ENCODE measurements around the gene PPM1G.
"Not testable (repeated sequence)": the region's sequence is repeated elsewhere in the genome, so short reads cannot be mapped to it uniquely, and the experiment has no call there.

Gene PPM1G

DNA sequence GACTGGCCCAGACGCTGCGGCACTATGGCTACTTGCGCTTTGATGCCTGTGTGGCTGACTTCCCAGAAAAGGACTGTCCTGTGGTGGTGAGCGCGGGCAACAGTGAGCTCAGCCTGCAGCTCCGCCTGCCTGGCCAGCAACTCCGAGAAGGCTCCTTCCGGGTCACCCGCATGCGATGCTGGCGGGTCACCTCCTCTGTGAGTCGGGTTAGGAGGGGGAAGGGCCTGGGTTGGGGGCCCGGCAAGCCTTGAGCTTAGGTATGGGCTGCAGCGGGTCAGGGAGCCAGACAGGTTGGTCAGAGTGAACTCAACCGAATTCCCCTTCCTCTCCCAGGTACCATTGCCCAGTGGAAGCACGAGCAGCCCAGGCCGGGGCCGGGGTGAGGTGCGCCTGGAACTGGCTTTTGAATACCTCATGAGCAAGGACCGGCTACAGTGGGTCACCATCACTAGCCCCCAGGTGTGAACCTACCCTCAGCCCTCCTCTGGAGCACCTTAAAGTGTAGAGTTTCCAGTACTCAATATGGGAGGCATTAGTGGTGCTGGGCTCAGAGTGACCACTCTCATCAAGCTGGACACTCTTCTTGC is 33.8 kb downstream of the PPM1G start:
- DNase-seq (ENCODE audit: low spot score): no peak

DNA sequence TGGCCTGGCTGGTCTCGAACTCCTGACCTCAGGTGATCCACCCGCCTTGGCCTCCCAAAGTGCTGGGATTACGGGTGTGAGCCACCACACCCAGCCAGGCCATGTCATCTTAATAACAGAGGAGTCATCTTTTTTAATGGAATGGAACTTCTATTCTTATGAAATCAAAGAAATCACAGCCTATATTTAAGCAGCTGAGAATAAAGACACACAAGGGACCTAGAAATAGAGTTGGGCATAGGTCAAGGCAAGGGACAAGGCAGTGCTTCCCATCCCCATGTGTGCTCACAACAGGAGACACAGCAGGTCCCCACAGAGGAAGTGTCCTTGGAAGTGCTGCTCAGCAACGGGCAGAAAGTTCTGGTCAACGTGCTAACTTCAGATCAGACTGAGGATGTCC is 35.8 kb downstream of the PPM1G start:
- no peak for DNase-seq (ENCODE audit: low spot score)

DNA sequence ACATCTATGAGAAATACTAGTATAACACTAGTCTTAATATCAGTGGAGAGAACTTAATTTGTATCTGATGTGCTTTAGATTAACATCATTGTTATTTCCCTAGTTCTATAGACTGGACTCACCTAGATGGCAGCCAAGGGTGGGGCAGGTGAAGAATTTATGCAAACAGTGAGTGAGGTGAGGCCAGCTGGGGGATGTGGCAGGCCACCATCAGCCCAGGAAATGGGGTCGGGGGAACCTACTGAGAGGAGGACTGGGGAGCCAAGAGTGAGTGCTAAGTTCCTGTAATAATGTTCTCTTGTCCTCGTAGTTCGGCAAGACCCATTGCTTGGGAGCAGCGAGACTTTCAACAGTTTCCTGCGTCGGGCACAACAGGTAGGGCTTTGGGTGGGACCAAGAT is 36.5 kb downstream of the PPM1G start:
- DNase-seq (ENCODE audit: low spot score): no peak

DNA sequence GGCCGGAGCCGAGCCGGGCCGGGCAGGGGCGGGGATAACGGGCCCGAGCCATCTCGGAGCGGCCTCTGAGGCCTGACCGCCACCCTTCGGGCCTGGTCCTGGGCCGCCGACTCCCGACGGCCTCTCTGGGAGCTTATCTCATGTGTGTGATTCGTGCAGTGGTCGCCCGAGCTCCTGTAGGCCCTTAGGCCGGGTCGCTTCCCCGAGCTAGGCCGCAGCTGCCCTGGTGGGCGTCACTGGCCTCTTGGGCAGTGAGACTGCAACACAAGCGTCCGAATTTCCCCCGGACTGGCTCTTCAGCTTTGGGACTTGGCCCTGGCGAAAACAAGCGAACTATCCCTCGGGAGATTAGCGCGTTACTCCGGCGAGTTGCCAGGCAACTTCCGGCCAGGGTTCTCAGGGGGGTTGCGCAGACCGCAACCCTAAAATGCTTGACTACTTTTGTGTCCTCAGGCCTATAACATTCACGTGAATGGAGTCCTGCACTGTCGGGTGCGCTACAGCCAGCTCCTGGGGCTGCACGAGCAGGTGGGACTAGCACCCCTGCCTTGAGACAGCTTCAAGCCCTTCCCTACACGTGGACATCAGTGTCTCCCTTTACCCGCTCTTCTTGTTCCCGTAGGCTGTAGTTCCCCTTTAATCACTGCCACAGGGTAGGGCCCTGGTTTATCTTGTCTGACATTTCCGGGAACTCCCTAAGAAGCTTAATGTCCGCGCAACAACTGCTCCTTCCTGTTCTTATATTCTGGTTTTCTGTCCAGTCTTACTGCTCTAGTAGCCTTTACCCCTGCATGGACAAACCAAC is 38.4 kb downstream of the PPM1G start:
- no peak for DNase-seq (ENCODE audit: low spot score)

DNA sequence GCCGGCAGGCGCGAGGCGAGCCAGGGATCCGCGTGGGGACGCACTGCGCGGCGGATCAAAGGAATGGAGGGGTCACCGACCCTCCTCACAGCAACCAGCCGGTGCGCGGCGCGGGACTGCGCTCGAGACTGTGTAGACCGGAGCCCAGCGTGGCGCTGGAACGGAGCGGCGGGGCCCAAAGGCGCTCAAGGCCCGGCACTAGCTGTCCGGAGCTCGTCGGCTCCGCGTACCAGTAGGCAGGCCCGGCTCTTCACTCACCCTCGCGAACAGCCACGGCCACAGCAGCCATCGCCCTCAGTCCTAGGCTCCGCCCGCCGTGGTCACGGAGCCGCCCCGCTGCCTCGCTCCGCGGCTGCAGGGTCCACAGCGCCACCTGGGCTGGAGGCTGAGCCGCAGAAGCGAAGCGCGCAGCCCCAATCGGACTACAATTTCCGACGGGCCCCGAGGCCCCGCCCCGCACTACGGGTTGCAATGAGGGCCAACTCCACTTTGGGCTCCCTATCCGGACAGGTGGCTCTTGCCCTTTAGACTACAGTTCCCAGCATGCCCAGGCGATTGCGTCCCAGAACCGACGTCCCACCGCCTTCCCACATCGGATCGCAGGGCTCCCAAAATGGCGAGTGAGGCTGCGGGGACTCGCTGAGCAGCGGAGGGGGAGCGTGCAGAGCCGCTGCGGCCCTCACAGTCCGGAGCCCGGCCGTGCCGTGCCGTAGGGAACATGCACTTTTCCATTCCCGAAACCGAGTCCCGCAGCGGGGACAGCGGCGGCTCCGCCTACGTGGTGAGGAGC is 39.2 kb downstream of the PPM1G start, which contains the start of the genes EIF2B4 and SNX17:
Gene EIF2B4, minus strand, starts transcription at position 313 of the 790 bp plus-strand sequence. Its CDS starts 24 bp downstream, at position 289.
Gene SNX17, plus strand, starts transcription at position 591 of the 790 bp plus-strand sequence. Its CDS starts 128 bp downstream, at position 719.
- DNase-seq (ENCODE audit: low spot score): peak; percentile 98

DNA sequence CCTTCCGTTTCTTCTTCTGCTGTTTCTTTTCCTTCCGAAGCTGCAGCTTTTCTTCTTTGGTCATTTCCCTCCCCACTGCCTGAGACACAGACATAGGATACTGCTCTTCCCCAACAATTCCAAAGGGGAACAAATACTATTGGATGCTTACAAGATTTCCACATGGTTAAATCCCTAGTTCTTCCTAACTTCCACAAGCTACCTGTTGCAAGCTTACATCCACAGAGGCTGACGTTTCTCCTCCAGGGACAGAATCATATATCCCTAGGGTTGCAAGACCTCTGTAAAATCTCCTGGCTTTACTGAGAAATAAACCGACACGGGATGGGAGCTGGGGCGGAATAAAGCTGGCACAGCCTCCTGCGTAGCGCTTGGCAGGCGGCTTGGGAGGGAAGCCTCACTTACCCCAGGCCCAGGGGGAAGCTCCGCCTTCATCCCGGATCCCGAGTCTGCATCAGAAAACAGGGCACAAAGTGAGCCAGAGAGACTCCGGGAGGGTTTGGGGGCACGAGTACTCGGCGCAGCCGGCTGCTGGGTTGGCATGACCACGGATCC is 39.8 kb downstream of the PPM1G start:
- peak; percentile 85 for DNase-seq (ENCODE audit: low spot score)

DNA sequence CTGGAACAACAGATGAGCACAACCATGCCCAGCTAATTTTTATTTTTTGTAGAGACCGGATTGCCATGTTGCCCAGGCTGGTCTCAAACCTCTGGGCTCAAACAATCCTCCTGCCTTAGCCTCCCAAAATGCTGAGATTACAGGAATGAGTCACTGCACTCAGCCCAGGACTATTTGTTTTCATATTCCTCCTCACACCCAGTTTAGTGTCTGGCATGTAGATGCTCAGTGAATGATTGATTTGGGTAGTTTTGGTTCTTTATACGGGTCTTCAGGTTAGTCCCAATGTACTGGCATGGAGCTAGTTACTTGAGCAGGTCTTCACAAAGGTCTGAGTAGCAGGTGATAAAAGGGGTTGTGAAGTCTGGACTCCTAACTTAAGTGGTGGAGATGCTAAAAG is 45.5 kb downstream of the PPM1G start:
- DNase-seq (ENCODE audit: low spot score): no peak

DNA sequence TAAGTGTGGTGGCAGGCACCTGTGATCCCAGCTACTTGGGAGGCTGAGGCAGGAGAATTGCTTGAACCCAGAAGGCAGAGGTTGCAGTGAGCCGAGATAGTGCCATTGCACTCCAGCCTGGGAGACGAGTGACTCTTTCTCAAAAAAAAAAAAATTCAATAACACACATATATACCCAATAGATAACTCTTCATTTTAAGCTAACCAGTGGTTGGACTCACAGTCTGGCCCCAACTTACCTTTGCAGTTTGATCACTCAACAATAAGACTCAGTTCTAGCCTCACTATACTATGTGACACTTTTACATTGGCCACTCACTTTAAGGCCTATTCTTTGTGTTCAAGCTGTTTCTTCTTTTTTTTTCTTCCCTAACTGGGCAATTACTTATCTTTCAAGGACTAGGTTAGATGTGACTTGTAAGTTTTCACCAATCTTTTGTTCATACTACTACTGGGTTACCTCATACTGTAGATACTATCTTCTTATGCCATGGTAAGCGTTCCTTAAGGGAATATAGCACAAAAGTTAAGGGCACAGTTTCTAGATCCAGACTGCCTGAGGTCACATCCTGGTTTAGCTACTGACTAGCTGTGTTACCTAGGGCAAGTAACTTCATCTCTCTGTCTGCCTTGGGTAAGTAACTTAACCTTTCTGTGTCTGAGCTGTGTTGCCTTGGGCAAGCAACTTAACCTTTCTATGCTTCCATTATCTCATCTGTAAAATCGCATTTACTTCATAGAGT is 46.5 kb downstream of the PPM1G start:
- DNase-seq (ENCODE audit: low spot score): no peak

DNA sequence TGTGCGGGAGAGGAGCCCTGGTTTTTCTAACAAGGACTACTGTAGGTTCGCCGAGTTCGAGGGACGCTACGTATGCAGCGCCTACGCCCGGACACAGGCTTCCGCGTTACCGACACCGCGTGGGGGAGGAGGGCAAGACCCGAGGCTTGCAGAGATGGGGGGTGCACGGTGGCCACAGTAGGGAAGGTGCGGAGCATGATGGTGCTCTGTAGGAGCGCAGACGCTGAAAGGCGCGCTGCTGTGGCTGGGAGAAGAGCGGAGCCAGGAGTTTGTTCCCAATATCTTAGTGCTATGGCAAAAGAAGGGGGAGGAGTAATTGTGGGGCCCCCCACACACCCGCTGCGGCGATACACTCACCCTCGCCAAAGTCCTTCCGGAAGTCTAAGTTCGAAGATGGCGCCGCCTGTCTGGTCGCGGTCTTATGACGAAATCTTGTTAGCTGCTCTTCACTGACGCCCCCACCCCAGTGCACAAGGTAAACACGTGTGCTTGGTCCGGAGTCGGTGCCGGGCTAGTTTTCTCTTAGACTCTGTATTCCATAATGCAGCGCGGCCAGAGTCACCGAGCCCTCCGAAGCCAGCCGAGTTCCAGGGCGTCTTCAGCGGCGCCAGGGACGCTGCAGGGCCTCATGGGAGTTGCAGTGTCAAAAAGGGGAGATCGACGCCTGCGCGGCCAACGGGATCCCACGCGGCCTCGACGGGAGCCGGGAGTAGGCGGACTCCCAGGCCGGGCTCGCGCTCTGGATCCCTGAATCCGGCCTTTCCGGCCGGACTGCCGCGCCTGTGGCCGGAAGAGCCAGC is 52.8 kb downstream of the PPM1G start, which contains the start of gene GTF3C2:
Gene GTF3C2, minus strand, starts transcription at position 383 of the 800 bp plus-strand sequence. CDS start 13,210 bp downstream, outside the sequence.
- DNase-seq (ENCODE audit: low spot score): peak; percentile 82

DNA sequence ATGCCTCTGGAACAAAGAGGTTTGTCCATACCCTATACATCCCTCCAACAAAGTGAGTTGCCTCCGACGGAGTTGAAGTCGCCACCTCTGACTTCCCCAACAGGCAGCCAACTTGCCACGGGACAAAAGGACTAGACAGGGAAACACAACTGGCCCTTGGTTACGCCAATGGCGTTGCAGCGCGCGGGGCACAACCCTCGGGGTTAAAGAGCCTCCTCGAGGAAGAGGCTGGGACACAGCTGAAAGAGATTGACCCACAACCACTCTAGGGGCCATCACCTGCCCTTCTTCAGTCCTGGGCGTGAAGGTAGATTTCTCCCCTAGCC is 53.4 kb downstream of the PPM1G start:
- DNase-seq (ENCODE audit: low spot score): peak; percentile 41

DNA sequence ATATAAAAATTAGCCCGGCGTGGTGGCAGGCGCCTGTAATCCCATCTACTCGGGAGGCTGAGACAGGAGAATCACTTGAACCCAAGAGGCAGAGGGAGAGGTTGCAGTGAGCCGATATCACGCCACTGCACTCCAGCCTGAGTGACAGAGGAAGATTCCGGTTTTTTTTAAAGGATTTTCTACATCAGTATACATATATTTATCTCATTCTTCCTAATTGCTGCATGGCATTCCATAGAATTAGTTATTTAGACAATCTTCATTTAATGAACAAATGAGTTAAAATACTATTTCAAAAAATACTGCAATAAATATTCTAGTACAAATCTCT is 54.8 kb downstream of the PPM1G start:
- DNase-seq (ENCODE audit: low spot score): no peak

DNA sequence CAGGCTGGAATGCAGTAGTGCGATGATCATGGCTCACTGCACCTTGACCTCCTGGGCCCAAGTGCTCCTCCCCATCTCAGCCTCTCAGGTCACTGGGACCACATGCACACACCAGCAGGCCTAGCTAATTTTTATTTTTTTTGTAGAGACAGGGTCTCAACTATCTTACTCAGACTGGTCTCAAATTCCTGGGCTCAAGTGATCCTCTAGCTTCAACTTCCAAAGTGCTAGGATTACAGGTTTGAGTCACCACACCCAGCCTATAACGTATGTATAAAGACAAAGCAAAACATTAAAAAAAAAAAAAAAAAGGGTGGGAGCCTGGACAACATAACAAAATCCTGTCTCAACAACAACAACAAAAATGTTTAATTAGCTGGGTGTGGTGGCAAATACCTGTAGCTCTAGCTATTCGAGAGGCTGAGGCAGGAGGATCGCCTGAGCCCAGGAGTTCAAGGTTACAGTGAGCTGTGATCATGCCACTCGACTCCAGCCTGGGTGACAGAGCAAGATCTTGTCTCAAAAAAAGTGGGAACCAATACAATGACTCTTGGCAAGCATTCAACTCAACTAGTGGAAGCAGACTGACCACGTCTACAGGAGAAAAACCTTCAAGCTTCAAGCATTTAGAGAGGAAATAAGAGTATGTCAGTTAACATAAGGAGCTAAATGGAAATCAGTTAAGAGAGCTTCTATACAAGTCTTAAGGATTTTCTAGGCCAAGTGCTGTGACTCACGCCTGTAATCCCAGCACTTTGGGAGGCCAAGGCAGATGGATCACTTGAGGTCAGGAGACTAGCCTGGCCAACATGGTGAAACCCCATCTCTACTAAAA is 55.4 kb downstream of the PPM1G start:
- DNase-seq (ENCODE audit: low spot score): no peak

DNA sequence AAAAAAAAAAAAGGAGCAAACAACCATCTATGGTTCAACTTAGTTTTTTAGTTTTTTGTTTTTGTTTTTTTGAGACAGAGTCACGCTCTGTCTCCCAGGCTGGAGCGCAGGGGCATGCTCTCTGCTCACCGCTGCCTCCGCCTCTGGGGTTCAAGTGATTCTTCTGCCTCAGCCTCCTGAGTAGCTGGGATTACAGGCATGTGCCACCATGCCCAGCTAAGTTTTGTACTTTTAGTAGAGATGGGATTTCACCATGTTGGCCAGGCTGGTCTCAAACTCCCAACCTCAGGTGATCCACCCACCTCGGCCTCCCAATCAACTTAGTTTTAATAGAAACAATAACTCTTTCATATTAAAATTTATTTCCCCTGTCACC is 56.0 kb downstream of the PPM1G start:
- DNase-seq (ENCODE audit: low spot score): not testable (repeated sequence)

DNA sequence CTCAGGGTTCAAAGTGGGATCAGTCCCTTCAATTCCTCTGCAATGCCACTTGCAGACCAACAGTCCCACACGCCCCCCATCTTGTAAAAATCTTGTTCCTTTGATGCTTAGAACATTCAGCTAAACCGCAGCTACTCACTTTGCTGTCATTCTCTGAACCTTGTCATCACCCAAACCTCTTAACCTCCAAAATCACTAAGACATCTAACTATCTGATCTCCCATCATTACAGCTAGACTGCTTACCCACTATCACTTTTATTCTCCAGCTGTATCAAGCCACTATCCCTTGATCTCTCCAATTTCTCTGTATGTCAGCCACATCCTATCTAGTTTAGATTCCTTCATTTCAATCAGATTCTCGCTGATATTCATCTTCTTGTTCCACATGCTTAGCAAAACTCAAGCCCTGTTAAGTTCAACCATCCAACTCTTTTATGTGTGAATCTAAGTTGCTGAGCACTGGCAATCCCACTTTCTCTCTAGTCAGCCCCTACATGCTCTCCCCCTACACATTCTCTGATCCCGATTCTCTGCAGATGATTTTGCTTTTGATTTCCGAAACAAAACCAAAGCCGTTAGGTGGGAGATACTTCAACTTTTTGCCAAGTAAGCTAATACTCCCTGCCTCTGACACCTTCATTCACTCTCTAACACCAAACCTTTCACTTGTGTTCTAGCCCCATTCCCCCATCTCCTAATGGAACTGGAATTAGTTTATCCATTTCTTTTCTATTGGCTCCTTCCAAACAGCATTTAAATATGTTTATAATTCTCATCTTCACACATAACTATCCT is 57.4 kb downstream of the PPM1G start:
- DNase-seq (ENCODE audit: low spot score): no peak

DNA sequence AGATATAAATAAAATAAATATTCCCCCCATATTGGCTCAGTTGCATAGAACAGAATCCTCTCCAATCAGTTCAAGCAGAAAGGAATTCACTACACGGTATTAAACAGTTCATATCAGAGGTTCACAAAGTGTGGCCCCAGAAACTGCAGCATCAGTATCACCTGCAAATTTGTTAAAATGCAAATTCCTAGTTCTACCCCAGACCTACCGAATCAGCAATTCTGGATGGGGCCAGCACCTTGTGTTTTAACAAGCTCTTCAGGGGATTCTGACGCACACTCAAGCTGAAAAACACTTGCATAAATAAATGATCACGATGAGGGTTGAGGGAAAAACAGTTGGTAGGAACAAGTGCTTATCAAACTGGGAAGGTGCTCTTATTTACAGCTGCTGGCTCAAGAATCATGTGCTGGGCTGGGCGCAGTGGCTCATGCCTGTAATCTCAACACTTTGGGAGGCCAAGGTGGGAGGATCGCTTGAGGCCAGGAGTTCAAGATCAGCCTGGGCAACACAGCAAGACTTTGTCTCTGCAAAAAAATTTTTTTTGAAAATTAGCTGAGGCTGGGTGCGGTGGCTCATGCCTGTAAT is 59.2 kb downstream of the PPM1G start:
- no peak for DNase-seq (ENCODE audit: low spot score)

DNA sequence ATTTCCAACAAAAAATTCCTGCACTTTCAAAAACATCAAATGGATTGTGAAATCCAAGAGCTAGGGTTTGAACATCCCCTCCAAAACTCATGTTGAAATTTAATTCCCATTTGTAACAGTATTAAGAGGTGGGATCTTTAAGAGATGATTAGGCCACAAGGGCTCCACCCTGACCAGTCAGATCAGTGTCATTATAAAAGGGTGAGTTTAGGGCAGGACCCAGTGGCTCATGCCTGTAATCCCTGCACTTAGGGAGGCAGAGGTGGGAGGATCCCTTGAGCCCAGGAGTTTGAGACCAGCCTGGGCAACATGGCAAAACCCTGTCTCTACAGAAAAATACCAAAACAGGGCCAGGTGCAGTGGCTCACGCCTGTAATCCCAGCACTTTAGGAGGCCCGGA is 61.8 kb downstream of the PPM1G start:
- DNase-seq (ENCODE audit: low spot score): no peak

DNA sequence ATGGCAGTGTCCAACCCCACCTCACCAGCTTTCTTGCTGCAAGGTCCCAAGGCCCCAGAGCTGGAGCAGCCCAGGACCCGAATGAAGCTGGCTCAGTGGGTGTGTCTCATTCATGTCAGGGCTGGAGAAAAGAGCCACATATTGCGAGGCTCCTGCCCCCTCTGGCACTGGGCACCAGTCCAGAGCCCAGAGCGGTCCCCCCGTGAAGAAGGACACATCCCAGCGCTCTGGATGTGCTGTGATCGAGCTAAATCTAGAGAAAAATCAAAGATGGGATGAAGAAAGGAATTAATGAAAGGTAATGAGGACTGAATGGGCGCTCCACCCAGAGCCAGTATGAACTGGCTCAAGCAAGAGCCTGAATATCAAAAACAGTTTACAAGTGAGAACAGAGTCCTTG is 73.2 kb downstream of the PPM1G start:
- no peak for DNase-seq (ENCODE audit: low spot score)

DNA sequence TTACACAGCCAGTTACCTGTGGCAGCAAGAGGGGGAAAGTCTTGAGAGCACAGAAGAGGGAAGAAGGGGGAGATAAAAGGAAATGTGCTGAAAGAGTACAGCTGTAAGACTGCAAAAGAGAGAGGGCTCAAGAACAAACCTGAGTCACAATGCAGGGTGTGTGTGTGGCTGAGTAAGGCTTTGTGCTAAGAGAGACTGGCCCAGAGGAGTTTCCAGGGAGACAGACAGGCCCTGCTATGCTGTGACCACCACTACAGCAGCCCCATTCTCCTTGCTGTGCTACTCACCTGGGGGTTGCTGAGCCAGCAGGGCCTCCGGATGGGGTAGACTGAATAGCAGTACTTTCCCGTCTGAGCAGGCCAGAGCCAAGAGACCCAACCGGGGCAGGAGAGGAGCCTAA is 74.1 kb downstream of the PPM1G start:
- no peak for DNase-seq (ENCODE audit: low spot score)

Data from HuH-7 (cell line).